K562 treated with DMSO at 1 percent for 4 hours (cell line): Measurements from ENCODE around the gene PSMA5. TPM values are rescaled to one million over a fixed set of nuclear protein-coding genes. Genes with fewer than 3 reads are reported as not detected.

Experiments used
- total RNA-seq: library from RNA; unstranded; fragments of 300-600 nt; gene quantifications from 2 replicates; pipeline ENCODE4 v1.2.3, GENCODE V29; 2022; ENCODE audit not compliant: insufficient read depth

Gene PSMA5
- 105 and 107 TPM in 2 replicates for total RNA-seq

DNA sequence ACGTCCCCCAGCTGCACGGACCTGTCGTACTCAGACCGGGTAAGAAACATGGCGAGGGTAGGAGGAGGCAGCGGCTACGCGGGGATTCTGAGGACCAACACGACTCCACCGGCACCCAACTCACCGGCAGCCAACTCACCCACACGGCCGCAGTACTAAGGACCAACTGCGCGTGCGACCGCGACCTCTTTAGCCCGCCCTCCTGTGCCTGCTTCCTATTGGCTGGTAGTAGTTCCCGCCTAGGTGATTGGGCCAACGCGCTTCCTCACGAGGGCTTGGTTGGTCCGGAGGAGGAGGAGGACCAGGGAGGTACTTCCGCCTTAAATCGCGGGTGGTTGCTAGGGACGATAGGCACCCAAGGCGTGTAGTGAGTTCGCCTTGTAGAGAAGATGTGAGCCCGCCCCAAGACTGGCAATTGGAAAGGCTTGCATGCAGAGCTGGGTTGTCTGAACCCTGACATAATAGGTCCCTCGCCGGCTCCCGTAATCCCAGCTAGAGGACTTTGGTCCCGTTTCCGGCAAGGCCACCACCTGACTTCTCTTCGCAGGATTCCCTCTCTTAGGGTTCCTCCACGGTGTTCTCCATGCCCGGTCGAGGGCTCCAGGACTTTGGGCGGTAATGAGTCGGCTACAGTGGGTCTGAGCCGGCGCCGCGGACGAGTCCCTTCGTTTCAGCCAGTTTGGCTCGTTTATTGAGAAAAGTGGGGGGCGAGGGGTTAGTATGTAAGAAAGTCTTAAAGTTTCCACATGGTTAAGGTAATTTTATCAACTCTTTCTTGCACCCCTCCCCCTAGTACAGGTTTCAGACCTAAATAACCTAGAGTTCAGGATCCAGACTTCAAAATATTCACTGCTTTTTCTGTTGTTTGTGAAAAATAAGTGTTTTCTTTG lies at the start of gene PSMA5:
Gene PSMA5, minus strand, starts transcription at position 168 of the 890 bp plus-strand sequence. Its CDS starts 118 bp downstream, at position 50.

DNA sequence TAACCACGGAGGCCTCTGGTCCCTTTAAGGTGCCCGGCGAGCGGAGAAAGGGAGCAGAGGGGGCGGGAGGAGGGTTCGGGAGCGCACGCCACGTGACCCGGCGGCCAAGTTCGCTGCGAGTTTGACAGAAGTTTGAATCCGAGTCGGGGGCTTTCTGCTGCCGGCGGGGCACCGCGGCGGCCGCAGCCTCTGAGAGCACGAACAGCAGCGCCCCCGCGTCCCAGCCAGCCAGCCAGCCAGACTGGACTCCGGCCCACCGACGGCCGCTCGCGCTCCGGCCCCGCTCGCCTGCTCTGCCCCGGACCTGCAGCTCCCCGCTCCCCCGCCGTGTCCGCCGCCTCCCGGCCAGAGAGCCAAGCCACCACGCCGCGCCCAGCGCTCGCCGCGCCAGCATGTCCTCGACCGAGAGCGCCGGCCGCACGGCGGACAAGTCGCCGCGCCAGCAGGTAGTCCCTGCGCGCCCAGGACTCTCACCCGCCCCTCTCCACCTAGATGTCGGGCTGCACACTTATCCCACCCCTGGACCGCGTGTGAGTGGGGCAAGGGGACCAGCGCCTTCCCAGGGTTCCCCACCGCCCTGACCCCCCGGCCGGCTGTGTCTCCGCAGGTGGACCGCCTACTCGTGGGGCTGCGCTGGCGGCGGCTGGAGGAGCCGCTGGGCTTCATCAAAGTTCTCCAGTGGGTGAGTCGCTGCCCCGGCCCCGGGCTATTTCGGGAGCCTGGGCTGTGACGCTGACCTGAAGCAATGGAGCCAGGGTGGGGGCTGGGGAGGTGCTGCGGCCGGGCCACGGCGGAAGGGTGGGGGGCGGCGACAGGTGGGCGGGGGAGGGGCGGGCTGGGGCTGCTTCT lies 40.4 kb upstream of the PSMA5 start, which contains the start of gene SYPL2:
Gene SYPL2, plus strand, starts transcription at position 95 of the 849 bp plus-strand sequence. Its CDS starts 298 bp downstream, at position 393.

DNA sequence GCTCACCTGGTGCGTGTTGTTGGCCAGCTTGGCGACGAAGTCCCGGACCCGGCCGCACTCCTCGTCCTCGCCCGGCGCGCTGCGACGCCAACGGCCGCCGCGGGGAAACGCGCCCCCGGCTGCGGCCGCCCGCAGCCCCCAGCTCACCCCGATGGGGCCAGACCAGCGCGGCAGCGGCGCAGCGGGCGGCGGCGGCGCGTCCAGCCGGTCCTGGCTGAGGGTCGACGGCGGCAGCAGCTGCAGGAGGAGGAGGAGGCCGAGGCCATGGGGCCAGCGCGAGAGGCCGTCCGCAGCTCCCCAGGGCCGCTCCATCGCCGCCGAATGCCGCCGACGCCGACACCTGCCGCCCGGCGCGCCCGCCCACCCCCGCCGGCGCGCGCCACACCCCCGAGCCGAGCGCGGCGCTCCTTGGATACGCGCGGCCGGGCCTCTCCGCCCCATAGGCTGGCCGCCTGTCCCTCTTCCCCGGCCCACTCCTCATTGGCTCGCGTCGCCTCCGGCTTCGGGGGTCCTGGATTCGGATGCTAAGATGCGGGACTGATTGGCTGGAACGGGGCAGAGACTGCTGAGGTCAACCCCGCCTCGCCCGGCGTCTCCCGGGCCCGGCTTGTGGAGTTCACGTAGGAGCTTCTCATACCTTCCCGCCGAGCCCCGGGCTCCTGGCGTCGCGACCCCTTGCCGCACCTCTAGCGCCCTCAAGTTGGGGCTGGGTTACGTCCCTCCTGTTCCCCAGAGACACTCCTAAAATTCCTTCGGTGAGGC lies 28.5 kb downstream of the PSMA5 start, which contains the start of gene SORT1:
Gene SORT1, minus strand, starts transcription at position 338 of the 762 bp plus-strand sequence. Its CDS starts 26 bp downstream, at position 312.

Other genes with a start within 250 kb of the PSMA5 start
- gene SARS1, start 212.5 kb downstream of the PSMA5 start, total RNA-seq: 573 and 625 TPM in 2 replicates
- 10.0 and 16.0 TPM in 2 replicates for gene CELSR2, start 176.9 kb downstream of the PSMA5 start, total RNA-seq
- gene PSRC1, start 143.3 kb downstream of the PSMA5 start, total RNA-seq: 33.5 and 38.2 TPM in 2 replicates
- gene MYBPHL, start 119.4 kb downstream of the PSMA5 start, total RNA-seq: not detected in 2 replicates
- 45.5 and 67.0 TPM in 2 replicates for gene SORT1, start 28.5 kb downstream of the PSMA5 start, total RNA-seq
- not detected in 2 replicates for gene SYPL2, start 40.1 kb upstream of the PSMA5 start, total RNA-seq
- 6.5 and 7.9 TPM in 2 replicates for gene ATXN7L2, start 57.5 kb upstream of the PSMA5 start, total RNA-seq
- 6.7 and 6.8 TPM in 2 replicates for gene CYB561D1, start 67.6 kb upstream of the PSMA5 start, total RNA-seq
- gene AMIGO1, start 83.3 kb upstream of the PSMA5 start, total RNA-seq: 0.22 and 0.25 TPM in 2 replicates
- gene GPR61, start 113.4 kb upstream of the PSMA5 start, total RNA-seq: not detected in 2 replicates
- gene GNAI3, start 122.2 kb upstream of the PSMA5 start, total RNA-seq: 4.7 and 5.1 TPM in 2 replicates
- gene GNAT2, start 193.2 kb upstream of the PSMA5 start, total RNA-seq: not detected in 2 replicates
- 46.3 and 52.2 TPM in 2 replicates for gene AMPD2, start 193.4 kb upstream of the PSMA5 start, total RNA-seq
- 28.7 and 29.7 TPM in 2 replicates for gene GSTM4, start 229.7 kb upstream of the PSMA5 start, total RNA-seq
- gene GSTM2, start 241.6 kb upstream of the PSMA5 start, total RNA-seq: 10.7 and 13.3 TPM in 2 replicates